GM19372 (cell line): ENCODE measurements around the gene LDLRAD4.

Source experiments
- ATAC-seq: cut with Tn5 transposase; IDR thresholded peaks from one replicate; pipeline ENCODE4 v1.9.1; 2021; ENCODE audit warnings: mild to moderate bottlenecking, low read depth, moderate library complexity; ENCODE audit not compliant: unreplicated experiment

The LDLRAD4 gene

DNA sequence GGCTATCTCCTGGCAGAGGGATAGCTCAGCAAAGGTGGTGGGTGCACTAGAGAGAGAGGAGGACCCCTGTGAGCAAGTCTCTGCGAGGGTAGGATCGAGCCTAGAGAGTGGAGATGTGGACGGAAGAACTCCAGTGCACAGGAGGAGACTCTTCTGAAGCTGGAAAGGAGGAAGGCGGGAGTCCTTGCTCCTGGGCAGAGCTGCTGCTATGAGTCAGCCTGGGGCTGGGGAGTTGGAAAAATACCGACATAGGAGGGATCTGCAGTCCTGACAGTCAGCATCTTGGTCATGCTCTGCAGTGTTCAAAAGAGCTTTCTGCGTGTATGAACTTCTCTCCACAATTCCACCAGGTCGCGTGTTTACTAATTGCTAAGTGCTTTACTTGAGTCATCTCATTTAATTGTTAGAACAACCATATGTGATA lies 233.8 kb downstream of the LDLRAD4 start:
- no peak for ATAC-seq

- no peak for ATAC-seq
Measured at GRCh38 chr18:13452871-13453680, 234.5 kb downstream of the LDLRAD4 start.

- no peak for ATAC-seq
Measured at GRCh38 chr18:13453714-13454113, 235.2 kb downstream of the LDLRAD4 start.

DNA sequence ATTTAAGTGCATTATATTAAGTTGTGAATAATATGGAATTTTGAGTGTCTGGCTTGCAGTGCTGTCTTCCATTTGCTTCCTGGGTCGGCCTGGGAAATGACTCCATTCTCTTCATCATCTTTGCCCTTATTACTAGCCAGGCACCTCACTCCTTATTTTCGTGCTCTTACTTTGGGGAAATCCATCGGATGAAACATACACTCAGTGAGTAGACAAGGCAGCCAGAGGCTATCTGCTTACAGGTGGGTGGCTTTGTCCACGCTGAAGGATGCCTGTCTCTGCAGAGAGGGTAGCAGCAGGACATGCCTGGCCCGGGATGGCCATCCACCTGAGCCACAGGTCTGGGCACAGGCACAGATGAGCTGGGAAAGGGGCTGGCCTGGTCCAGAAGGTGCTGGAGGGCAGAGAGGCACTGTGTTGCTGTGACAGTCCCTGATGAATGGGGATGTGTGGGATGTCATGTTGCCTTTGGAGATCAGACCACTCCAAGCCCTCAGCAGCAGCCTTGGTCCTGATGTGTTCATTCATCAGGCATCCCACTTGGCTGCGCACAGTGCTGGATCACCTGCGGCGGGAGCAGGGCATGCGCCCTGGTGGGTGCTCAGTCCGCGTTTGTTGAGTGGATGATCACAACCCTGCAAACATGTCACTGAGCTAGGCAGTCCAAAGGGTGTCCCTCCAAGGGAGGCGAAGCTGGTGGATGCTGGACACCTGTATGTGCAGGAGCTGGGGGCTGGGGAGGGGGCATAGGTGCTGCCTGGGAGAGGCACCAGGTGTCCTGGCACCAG lies 236.0 kb downstream of the LDLRAD4 start:
- ATAC-seq, result no peak

- no peak for ATAC-seq
Measured at GRCh38 chr18:13455471-13455870, 236.9 kb downstream of the LDLRAD4 start.

DNA sequence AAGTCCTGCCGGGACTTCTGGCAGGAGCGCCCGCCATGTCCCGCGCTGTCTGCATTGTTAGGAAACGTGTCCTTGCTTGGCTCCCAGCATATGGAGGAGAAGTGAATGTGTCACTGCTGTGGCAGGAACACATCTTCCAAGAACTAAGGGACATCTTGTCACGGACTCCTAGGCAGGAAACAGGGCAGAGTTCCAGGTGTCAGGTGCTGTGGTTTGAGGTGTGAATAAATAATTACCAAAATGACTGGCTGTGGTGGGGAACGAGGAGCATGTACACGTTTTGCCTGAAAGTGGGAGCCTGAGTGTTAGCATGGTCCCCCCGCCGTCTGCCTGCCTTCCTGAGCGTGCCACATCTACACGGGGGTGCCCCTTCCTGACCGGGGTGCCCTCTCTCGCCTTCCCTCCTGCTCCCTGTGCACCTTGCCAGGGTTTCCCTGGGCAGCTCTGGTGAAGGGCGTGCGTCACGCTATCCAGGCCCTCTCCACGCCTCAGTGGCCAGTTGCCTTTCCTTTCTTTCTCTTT lies 237.5 kb downstream of the LDLRAD4 start:
- ATAC-seq, result peak; percentile 47

DNA sequence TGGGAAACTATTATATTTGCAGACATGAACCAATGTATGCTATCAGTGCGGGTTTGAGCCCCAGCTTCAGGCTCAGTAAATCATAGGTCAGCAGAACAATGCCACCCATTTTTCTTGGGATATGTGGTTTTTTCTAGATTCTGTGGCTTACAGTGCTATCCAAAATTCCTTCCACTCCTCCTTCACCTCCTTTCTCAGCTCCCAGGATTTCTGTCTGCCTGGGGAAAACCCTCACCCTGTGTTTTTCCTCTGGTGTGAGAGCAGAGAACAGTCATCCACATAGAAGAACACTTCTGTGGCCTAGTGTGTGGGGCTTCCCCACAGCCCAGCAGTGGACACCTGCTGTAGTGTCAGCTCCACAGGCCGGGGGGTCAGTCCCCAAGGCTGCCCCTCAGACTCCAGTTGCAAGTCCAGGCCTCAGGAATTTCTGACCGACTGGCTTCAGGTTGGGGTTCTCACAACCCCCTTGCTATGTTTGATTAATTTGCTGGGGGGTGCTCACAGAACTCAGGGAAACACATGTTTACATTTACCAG lies 238.2 kb downstream of the LDLRAD4 start:
- no peak for ATAC-seq

DNA sequence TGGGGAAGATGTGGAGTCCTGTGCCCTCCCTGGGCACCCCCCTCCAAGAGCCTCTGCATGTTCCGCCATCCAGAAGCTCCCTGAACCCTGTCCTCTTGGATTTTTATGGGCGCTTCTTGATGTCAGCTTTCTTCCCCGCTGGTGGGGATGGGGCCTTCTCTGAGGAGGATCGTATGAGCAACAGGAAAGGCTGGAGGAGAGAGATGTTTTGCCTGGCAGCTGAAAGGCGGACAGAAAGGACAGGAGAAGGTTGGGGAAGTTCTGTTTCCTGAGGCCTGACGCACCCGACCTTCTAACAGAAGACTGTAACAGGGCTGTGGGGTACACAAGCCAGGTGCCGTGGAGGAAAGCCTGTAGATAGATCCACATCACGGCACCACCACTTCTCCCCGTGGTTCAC lies 238.8 kb downstream of the LDLRAD4 start:
- ATAC-seq, result no peak

DNA sequence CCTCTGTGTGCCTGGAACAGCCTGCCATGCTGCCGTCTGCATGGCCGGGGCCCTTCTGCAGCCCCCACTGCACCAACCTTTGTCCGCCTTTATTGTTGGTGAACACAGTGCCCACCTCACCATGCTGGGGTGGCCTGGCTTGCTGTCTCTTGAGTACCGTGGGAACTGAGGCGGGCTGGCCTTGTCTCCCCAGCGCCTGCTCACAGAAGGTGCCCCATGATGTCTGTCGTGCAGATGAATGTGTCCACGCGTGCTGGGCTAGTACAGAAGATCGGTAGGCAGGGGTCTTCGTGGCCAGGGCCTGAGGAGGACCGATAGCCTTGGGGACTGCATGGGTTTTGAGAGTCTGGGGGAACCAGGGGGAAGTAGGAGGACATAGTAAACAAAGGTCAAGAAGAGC lies 242.4 kb downstream of the LDLRAD4 start:
- no peak for ATAC-seq

DNA sequence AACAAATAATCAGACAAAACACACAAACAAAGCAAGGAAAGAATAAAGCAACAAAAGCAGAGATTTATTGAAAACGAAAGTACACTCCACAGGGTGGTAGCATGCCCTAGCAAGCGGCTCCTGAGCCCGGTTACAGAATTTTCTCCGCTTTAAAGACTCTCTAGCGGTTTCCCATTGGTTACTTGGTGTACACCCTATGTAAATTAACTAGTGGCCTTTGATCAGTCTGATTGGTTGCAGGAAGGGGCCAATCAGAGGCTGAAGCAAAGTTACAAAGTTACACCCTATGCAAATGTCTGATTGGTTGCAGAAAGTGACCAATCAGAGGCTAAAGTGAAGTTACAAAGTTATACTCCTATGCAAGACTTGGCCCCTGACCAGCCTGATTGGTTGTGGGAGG lies 242.9 kb downstream of the LDLRAD4 start:
- no peak for ATAC-seq

DNA sequence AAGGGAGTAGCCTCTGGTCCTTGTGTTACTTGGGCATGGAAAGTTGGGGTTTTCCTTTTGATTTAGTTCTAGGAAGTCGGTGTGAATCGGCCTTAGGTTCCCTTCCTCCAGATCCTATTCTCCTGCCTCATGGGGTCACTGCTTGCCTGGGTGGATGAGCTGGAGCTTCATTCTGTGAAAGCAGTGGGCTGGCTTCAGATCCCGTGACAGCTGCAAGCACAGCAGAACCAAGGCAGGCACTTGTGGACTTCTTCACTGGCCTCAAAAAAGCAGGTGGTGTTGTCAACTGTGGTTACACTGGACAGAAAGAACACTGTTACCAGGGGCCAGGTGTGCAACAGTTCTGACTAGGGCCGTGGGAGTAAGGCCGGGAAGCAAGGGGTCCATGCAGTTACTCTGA lies 243.4 kb downstream of the LDLRAD4 start:
- ATAC-seq, result no peak

DNA sequence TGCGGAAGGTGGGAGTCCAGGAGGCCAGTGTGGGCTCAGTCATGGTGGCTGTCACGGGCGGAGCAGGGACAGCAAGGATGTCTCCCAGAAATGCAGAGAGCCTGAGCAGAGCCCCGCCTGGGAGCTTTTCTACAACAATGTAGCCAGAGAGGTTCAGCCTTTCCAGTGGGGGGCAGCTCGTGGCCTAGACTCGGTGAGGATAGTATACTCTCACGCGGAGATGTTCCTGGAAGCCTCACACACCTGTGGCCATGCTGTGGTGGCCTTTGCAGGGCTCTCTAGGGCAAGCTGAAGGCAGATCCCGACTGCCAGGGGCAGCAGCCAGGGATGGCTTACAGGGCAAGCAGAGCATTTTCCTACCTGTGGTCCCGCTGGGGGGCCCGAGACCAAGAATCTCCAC lies 244.1 kb downstream of the LDLRAD4 start:
- ATAC-seq, result no peak

DNA sequence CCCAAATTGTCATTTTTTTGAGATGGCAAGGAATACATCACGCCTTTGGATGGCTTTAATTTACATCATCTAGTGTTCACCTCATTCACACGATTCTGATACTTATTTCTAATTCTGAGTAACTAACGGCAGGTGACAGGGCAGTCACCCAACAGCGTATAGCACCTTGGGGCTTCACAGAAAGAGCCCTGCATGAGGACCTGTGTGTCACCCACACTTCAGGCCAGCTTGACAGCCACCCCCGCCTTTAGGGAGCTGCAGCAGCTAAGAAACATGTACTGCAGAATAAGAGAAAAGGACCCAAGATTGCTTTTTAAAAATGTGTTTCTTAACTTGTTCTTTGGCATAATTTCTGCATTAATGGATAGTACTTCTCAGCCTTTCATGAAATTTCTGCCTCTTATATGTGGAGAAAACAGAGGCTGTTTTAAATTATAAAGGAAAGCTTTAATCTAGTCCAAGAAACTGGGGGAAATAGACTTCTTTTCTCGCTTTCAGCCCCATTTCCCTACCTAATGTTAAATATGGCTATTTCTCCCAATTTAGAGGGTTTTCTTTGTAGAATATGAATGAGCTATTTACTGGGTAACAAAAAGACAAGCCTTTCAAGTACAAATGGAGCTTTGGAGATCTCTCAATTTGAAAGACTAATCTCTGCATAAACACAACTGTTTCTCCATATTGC lies 245.1 kb downstream of the LDLRAD4 start:
- ATAC-seq, result no peak

DNA sequence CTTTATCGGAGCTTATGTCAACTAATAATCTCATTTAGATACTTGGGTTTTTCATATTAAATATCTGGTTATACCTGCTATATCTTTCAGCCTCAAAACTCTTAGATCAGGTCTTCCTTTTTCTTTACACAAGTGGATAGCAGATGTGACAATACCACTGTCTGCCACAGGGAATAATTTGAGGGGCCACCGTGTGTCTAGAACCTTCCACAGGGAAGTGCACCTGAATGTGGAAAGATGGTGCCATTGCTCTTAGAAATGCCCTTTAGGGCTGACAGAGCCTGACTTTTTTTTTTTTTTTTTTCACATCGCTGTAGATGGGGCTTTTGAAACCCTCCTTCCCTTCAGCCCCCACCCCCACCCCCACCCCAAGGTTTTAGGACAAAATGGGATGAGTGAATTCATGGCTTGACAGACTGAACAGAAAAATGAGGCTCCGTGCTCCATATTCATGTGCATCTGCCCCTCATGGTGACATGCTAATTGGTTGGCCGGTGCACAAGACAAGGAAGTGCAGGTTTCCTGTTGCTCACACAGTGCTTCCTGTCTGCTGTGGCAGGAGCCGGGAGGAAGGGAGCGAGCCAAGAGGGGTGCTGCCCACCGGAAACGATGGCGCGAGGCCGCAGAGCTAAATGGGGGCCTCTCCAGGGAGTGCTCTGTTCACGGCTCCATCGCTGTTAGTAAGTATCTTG lies 246.0 kb downstream of the LDLRAD4 start:
- peak; percentile 86 for ATAC-seq

DNA sequence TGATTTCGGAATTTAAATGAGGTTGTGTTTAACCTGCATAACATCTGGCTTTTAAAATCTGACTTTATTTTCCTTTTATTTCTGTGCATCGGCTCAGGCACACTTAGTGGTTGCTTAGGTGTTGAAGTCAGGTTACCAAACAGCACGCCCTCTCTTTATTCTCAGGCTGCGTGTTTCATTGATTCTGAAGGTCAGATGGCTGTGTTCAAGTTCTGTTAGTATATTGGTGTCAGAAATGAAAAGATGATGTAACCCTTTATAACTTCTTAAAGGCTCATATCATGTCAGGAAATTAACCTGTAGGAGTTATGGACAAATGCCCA lies 246.5 kb downstream of the LDLRAD4 start:
- ATAC-seq, result peak; percentile 45

GRCh38 chr18:13465476-13465875 lies 246.9 kb downstream of the LDLRAD4 start:
- no peak for ATAC-seq

DNA sequence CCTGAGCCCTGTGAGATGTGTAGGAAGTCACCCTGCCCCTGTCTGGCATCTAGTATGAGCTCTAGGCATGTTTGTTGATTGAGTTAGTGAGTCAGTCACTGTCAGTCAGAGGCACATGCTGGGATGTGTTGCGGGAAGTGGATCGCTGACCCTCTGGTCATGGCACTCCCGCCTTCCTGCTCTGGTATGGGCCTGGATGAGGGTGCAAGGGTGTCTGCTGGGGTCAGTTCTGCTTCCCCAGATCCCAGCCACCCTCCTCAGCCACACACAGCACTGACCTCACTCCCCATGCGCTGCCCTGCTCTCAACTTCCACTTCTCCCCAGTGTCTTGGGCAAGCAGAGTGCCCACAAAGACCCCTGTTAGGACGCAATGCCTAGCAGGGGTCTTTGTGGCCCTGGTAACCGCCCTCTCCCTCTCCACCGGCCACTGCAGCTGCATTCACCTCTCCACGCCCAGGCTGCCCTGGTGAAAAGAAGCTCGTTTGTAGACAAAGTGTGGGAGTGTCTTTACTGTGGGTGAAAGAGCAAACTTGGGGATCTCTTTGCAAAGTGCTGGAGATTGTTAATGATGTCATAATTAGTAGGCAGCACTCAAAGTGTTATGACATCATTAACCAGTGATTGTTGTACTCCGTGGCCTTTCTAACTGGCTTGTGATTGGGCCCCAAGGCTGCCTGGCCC lies 252.1 kb downstream of the LDLRAD4 start:
- no peak for ATAC-seq

GRCh38 chr18:13471198-13471845 lies 252.8 kb downstream of the LDLRAD4 start:
- no peak for ATAC-seq

DNA sequence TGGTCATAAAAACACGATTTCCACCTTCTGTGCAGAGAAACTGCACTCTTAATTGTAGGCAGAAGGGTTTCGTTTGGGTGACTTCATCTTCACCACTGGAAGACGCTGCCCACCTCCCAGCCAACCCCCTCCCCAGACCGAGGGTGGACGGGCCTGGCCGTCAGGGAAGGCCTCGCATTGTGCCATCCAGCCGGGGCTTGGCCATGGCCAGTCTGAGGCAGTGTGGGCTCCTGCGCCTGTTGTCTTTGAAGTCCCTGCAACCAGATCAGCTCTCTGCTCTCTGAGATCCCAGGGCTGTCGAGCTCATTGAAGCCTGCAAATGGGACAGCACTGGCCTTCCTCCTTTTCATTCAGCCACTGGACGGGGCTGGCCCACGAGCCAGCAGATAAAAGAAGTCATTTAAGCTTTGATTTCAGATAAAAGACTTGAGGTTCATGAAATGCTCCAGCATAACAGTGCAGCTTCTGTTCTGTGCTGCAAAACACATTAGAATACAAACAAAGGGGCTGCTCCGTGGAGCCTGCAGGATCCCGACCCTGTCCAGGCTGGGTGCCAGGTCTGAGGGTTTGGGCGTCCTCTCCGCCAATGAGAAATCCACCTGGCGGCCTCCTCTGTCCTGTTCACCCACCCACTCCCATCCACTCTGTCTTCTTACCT lies 253.5 kb downstream of the LDLRAD4 start:
- ATAC-seq, result no peak
